SH-SY5Y (cell line): ENCODE data around the gene DERA.

Source experiments
- GATA2 ChIP-seq: IDR thresholded peaks from 2 replicates; pipeline ENCODE4 v1.6.1; 2011; ENCODE audit warnings: mild to moderate bottlenecking, low read depth, low read length
- GATA3 ChIP-seq: IDR thresholded peaks from 2 replicates; pipeline ENCODE4 v1.6.1; 2011; ENCODE audit warnings: low read depth, mild to moderate bottlenecking, low read length, moderate library complexity

DNA sequence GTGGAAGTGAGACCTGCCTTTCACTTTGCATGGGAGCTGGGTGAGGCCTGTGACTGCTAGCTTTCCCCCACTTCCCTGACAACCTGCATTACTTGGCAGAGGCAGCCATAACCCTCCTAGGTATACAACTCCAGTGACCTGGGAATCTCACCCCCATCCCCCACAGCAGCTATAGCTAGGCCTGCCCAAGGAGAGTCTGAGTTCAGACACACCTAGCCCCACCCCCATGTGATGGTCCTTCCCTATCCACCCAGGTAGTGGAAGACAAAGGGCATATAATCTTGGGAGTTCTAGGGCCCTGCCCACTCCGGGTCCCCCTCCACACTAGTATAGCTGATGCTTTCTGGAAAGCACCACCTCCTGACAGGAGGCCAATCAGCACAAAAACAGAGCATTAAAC is 35.3 kb upstream of the DERA start:
- TF ChIP-seq GATA3 (no peak), GATA2 (no peak)
